ENCODE measurements around the gene MAP1LC3B2. TPM values are rescaled to one million over a fixed set of nuclear protein-coding genes. Genes with fewer than 3 reads are reported as not detected.

The MAP1LC3B2 gene
- 13.2 TPM for polyA plus RNA-seq (2013, experiment 1 of 2; ENCODE audit: insufficient read length)
- 15.0 TPM for polyA plus RNA-seq (2013, experiment 2 of 2; ENCODE audit: insufficient read length)

DNA sequence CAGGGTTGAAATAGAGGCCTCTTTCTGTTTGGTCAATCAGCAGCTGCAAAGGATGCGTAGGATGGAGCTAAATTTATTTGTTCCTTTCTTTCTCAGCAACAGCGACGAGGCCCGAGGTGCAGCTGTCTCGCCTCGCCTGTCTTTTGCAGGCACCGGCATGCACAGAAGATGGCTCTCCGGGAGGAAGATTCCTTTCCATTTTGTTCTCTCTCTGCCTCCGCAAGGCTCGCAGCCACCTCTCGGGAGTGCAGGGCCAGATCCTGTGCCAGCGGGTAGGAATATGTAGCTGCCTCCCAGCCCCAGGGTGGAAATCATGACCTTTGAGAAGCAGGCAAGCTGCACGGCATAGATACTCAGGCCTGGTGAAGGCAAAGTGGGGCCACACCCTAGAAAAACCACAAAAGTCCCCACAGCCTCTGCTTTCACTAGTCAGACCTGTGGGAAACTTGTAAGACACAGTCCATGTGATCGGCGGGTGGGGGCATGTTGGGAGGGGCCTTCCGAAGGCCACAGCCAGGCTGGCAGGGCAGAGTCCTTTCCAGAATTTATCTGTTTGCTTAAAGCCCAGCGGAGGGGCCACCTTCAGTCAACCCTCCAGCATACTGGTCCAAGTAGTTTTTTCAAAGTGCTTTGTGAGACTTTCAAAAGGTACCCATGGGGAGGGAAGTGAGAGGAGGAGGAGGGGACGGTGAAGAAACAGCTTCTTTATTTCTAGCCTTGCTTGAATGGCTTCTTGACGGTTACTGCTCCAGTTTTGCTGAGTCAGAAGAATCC is at the start of gene MAP1LC3B2:
Gene MAP1LC3B2, plus strand, starts transcription at position 220 of the 774 bp plus-strand sequence. CDS start 16,562 bp downstream, outside the sequence.
- peak; percentile 73 for DNase-seq

DNA sequence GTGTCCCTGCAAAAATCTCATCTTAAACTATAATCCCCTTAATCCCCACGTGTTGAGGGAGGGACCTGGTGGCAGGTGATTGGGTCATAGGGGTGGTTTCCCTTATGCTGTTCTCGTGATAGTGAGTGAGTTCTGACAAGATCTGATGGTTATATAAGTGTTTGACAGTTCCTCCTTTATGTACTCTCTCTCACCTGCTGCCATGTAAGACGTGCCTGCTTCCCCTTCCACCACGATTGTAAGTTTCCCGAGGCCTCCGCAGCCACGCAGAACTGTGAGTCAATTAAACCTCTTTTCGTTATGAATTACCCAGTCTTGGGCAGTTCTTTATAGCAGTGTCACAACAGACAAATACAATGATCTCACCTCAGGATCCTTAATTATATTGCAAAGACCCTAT is 45.2 kb upstream of the MAP1LC3B2 start:
- DNase-seq, result no peak

GRCh38 chr12:116515684-116516083 is 43.5 kb upstream of the MAP1LC3B2 start:
- DNase-seq, result no peak

GRCh38 chr12:116516657-116517056 is 42.5 kb upstream of the MAP1LC3B2 start:
- no peak for DNase-seq

DNA sequence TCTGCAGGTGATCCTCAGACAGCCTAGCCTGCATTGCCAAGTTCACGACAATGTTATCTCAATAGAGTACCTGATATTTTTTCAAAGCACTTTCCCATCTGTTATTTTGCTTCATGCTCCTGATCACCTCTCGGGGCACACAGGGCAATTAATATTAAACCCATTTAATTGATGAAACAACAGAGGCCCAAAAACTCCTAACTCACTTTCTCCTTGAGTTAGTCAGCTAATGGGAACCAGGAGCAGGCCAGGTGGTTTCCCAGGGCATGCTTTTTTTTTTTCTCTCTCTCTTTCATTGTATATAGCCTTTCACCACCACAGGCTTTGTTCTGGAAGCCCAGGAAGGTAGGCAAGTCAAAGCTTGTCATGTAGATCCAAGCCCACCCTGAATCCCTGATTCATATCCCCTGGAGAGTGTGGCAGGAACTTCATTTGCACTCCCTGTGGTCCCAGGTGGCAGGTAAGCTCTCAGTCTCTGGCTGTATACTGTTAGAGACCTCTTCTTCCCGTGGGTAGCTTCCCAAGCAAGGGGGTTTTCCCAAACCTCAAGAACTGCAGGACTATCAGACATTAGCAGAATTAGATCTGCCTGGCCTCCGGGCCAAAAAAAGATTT is 41.6 kb upstream of the MAP1LC3B2 start:
- no peak for DNase-seq

GRCh38 chr12:116520225-116520760 is 38.9 kb upstream of the MAP1LC3B2 start:
- no peak for DNase-seq

GRCh38 chr12:116520801-116521471 is 38.2 kb upstream of the MAP1LC3B2 start:
- DNase-seq, result peak; percentile 86

- DNase-seq, result no peak
Observed at GRCh38 chr12:116524311-116524710, 34.9 kb upstream of the MAP1LC3B2 start.

- DNase-seq, result peak; percentile 83
Observed at GRCh38 chr12:116524964-116525379, 34.2 kb upstream of the MAP1LC3B2 start.

GRCh38 chr12:116525418-116526001 is 33.7 kb upstream of the MAP1LC3B2 start:
- peak; percentile 96 for DNase-seq

- peak; percentile 89 for DNase-seq
Observed at GRCh38 chr12:116528065-116528464, 31.1 kb upstream of the MAP1LC3B2 start.

DNA sequence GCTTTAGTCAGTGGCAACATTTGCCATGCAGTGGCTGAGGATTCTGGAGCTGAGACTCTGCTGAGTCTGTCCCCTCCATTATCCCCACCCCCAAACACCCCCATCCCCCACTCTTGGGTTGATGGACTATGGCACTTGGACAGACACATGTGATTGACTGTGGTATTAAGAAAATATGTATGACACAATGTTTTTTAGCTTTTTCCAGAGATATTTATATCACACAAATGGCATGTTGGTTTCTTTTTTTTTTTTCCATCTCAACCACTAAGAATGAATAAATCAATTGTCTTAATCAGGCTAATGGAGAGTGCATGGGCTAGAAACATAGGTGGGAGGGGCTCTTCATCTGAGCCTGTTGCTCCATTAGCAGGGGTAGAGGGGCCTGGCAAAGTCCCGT is 30.7 kb upstream of the MAP1LC3B2 start:
- DNase-seq, result peak; percentile 70

GRCh38 chr12:116529048-116529447 is 30.1 kb upstream of the MAP1LC3B2 start:
- peak; percentile 48 for DNase-seq

GRCh38 chr12:116529686-116530085 is 29.5 kb upstream of the MAP1LC3B2 start:
- no peak for DNase-seq

GRCh38 chr12:116532428-116532827 is 26.8 kb upstream of the MAP1LC3B2 start:
- no peak for DNase-seq

DNA sequence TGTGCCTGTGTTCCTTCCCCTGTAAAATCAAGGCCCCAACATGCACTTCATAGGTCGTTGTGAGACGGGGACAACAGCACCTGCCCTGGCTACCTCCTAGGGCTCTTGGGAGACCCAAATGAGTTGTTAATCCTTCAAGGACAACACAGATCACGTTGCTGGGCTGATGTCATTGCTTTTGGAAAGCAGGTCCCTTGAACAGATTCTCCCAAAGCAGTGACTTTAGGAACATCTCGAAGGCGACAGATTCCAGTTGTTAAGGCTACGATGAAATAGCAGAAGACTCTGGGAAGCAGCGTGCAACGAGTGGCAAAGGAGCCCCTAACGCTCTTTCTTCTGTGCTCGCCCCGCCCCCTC is 26.2 kb upstream of the MAP1LC3B2 start:
- DNase-seq, result no peak

DNA sequence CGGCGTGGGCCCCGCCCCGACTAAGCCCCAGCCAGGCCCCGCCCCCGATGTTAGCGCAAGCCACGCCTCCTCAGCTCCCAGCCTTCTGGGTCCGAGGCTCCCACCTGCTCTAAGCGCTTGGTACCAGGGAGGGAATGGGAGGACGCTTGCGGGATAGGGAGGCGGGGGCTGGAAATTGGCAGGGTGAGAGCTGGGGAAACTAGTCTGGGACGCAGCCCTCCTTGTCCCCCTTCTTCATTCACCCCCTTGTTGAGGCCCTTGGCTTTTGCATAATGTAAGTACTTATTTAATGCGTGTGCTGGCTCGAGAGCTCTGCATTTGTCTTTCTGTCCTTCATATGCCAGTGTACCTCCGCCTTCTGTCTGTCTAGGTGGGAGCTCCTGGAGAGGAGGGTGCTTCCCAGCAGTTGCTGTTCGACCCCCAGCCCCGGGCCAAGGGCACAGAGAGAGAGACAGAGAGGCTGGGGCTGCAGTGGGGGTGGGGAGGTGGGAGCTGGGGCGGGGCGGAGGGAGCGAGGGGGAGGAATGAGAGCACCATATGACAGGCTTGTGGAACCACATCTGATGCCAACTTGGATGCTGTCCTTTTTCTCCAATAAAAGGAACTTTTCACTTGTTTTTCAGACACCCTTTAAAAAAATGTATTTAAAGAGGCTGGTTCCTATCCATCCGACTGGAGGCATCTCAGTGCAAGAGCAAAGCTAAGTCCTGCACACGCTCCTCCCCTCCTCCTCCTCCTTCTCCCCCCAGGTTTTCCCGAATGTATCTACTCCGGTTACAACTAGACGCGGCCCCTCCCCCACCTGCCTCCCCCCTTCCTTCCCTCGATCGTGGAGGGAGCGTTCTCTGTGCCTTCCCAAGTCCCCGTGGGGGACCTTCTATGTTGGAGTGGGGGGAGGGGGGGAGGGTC is 25.6 kb upstream of the MAP1LC3B2 start:
- DNase-seq, result peak; percentile 88

DNA sequence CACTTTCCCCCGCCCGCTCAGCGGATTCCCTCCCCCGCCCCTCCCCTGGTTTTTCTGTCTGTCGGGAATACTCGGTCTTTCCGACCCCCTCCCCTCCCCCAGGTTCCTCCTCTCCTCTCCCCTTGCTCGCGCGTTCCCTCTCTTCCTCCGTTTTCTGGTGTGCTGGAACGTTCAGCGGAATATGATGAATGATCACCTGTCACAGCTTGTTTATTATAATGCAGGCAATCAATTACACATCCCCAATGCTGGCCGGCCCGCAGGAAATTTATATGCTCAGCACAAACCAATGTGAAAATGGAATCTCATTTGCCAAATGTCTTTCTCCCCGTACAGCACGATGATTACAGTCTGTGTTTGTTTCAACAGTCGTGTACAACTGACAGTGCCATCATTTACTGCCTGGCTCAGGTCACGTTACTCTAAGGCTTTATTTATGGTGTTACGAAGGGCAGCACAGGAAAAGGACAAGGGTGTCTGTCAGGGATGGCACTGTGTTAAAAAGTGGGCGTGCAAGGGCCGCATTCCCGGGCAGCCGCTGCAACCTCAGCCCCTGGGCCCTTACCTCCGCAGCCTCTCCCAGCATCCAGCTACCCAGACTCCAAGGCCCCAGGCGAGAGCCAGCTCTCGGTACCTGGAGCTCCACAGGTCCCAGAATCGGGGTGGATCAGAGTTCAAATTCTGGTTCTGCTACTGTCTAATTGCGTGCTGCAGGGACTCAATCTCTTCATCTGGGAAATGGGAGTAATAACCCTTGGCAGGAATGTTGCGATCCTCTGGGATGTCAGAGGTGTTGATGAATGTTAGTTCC is 24.7 kb upstream of the MAP1LC3B2 start:
- DNase-seq, result peak; percentile 71

DNA sequence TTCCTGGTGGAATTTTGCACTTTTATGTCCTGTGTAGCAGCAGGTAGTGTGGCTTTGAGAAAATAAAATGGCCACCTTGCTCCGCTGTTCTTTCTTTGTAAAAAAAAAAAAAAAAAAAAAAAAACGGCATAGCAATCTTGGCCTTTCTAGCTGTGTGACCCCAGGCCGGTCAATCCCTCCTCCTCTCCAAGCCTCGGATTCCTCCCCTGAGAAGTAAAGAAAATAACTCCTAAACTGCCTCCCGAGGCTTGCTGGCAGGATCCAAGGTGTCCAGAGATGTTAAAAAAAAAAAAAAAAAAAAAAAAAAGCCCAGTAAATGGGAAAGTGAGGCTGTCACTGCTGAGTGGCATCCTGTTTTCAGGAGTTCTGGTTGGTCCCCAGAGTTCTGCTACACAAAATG is 23.9 kb upstream of the MAP1LC3B2 start:
- DNase-seq, result no peak

- no peak for DNase-seq
Observed at GRCh38 chr12:116537101-116537904, 21.9 kb upstream of the MAP1LC3B2 start.

All from fibroblast of skin of abdomen (primary cell).